GM23338 (cell line): ENCODE data around the gene DBNL. TPM values are rescaled to one million over a fixed set of nuclear protein-coding genes. Genes with fewer than 3 reads are reported as not detected.
A peak's percentile ranks its signal among the peaks of the same experiment; 100 is the strongest.

Source experiments
- ATAC-seq: fragments of 200-7000 bp; cut with Tn5 transposase; 3 replicates; pipeline ENCODE4 v1.9.1; 2020
- DNase-seq: peaks from one replicate; pipeline ENCODE4 v3.0.0-alpha.2; 2015; ENCODE audit warnings: low spot score
- H2AFZ ChIP-seq: fragments of 200-600 bp; sonication (generic); 2 replicates; pipeline ENCODE4 v1.8.0; 2016; ENCODE audit warnings: antibody characterized with exemption, mild to moderate bottlenecking, moderate library complexity
- H3F3A ChIP-seq: fragments of 200-600 bp; sonication (generic); replicated peaks from 2 replicates; pipeline ENCODE4 v1.8.0; 2017; ENCODE audit warnings: antibody characterized with exemption, mixed run types, low read depth
- H3K27ac ChIP-seq: fragments of 200-600 bp; sonication (generic); 2 replicates; pipeline ENCODE4 v1.6.1; 2016; ENCODE audit warnings: low read depth
- H3K27me3 ChIP-seq: fragments of 200-600 bp; sonication (generic); 2 replicates; pipeline ENCODE4 v1.8.0; 2016; ENCODE audit warnings: mild to moderate bottlenecking, mixed run types, moderate library complexity; ENCODE audit not compliant: insufficient read depth
- H3K36me3 ChIP-seq: fragments of 200-600 bp; sonication (generic); 2 replicates; pipeline ENCODE4 v1.8.0; 2016; ENCODE audit warnings: mild to moderate bottlenecking; ENCODE audit not compliant: insufficient read depth
- H3K4me1 ChIP-seq: fragments of 200-600 bp; sonication (generic); 2 replicates; pipeline ENCODE4 v1.8.0; 2016; ENCODE audit warnings: mild to moderate bottlenecking, moderate library complexity; ENCODE audit not compliant: insufficient read depth
- H3K4me2 ChIP-seq: fragments of 200-600 bp; sonication (generic); 2 replicates; pipeline ENCODE4 v1.7.1; 2017; ENCODE audit warnings: mixed run types
- H3K4me3 ChIP-seq: fragments of 200-600 bp; sonication (generic); 2 replicates; pipeline ENCODE4 v1.6.1; 2016; ENCODE audit warnings: mixed run types
- H3K79me2 ChIP-seq: fragments of 200-600 bp; sonication (generic); replicated peaks from 2 replicates; pipeline ENCODE4 v1.8.0; 2017; ENCODE audit warnings: mild to moderate bottlenecking; ENCODE audit not compliant: insufficient read depth
- H3K9me2 ChIP-seq: fragments of 200-600 bp; sonication (generic); 2 replicates; pipeline ENCODE4 v1.8.0; 2017; ENCODE audit not compliant: insufficient read depth
- H4K20me1 ChIP-seq: fragments of 200-600 bp; sonication (generic); replicated peaks from 2 replicates; pipeline ENCODE4 v1.8.0; 2017; ENCODE audit warnings: mild to moderate bottlenecking; ENCODE audit not compliant: insufficient read depth
- H3K27ac Mint-ChIP-seq: 2 replicates; pipeline ENCODE4 v1.8.0; 2020; ENCODE audit warnings: inconsistent platforms, mild to moderate bottlenecking, moderate library complexity, mixed read lengths
- H3K27me3 Mint-ChIP-seq: 3 replicates; pipeline ENCODE4 v1.8.0; 2022; ENCODE audit warnings: low read depth, mild to moderate bottlenecking, moderate library complexity, mixed read lengths, inconsistent platforms; ENCODE audit not compliant: insufficient read depth, poor library complexity
- H3K36me3 Mint-ChIP-seq: 3 replicates; pipeline ENCODE4 v1.8.0; 2021; ENCODE audit warnings: low read depth, mild to moderate bottlenecking, inconsistent platforms, moderate library complexity, mixed read lengths
- H3K4me1 Mint-ChIP-seq: 3 replicates; pipeline ENCODE4 v1.8.0; 2020; ENCODE audit warnings: mild to moderate bottlenecking, inconsistent platforms, mixed read lengths
- H3K4me3 Mint-ChIP-seq: 3 replicates; pipeline ENCODE4 v1.8.0; 2021; ENCODE audit warnings: moderate library complexity, mild to moderate bottlenecking, inconsistent platforms, mixed read lengths
- H3K9me3 Mint-ChIP-seq: 3 replicates; pipeline ENCODE4 v1.8.0; 2020; ENCODE audit warnings: moderate library complexity, mild to moderate bottlenecking, inconsistent platforms, mixed read lengths
- ETS1 ChIP-seq: IDR thresholded peaks from 2 replicates; pipeline ENCODE4 v1.6.1; 2016; ENCODE audit warnings: antibody characterized with exemption
- NANOG ChIP-seq: IDR thresholded peaks from 2 replicates; pipeline ENCODE4 v1.6.1; 2016; ENCODE audit warnings: antibody characterized with exemption, borderline replicate concordance
- POLR2AphosphoS5 ChIP-seq: IDR thresholded peaks from 2 replicates; pipeline ENCODE4 v1.6.1; 2016; ENCODE audit warnings: antibody characterized with exemption, low read depth
- ZNF114 ChIP-seq: fragments of 250-450 bp; sonication (Bioruptor Pico); IDR thresholded peaks from 2 replicates; pipeline ENCODE4 v1.5.0; 2020; ENCODE audit warnings: mild to moderate bottlenecking, moderate library complexity
- ZNF331 ChIP-seq: fragments of 250-450 bp; sonication (Bioruptor Pico); IDR thresholded peaks from 2 replicates; pipeline ENCODE4 v1.5.0; 2020; ENCODE audit warnings: low read depth, mild to moderate bottlenecking, moderate library complexity
- ZNF462 ChIP-seq: fragments of 250-450 bp; sonication (Bioruptor Pico); IDR thresholded peaks from 2 replicates; pipeline ENCODE4 v1.5.0; 2020; ENCODE audit warnings: mild to moderate bottlenecking, moderate library complexity
- polyA plus RNA-seq: library from polyadenylated mRNA; unstranded; fragments of >200 nt; fragmentation: Nextera tagmentation; extraction: Ambion mirVana; gene quantifications from 2 replicates; pipeline ENCODE4 v1.2.1, GENCODE V29; 2016
- total RNA-seq: library from RNA; depleted of rRNA; stranded (reverse); fragments of >200 nt; shearing (Covaris generic); gene quantifications from 2 replicates; pipeline ENCODE4 v1.2.3, GENCODE V29; 2014

DBNL gene
- total and polyA plus RNA-seq, 2 experiments from 2014 or later, result 18.1 to 49.4 TPM

GRCh38 chr7:44103566-44103922 lies 59.0 kb downstream of the DBNL start (continued):
- TF ChIP-seq ZNF462 (CRISPR knock-in tag) (no peak), ZNF114 (CRISPR knock-in tag) (no peak), NANOG (no peak), ETS1 (no peak)

- peaks cover 9% of the 10 kb centered on the region; the same call in 1 of the 2 replicates for H3K27me3 ChIP-seq
- H3K27ac Mint-ChIP-seq, result no peak within 1 kb of the TSS
- H3K36me3 Mint-ChIP-seq, result peaks cover 3% of the 10 kb centered on the region; the same call in 2 of the 3 replicates
- peak; percentile 65 for DNase-seq
- H3K9me3 Mint-ChIP-seq, result no peaks in the 10 kb centered on the region
- no peaks in the 10 kb centered on the region; the same call in 1 of the 2 replicates for H3K79me2 ChIP-seq
- peaks cover 8% of the 10 kb centered on the region; the same call in 1 of the 2 replicates for H3K4me1 ChIP-seq
- H3K36me3 ChIP-seq, result no peaks in the 10 kb centered on the region
- peak within 1 kb of the TSS; percentile 94 for H3K4me2 ChIP-seq
- peaks cover 20% of the 10 kb centered on the region for H3K4me1 Mint-ChIP-seq
- H2AFZ ChIP-seq, result peak within 1 kb of the TSS; percentile 95
- no peaks in the 10 kb centered on the region for H3F3A ChIP-seq
- peaks cover 16% of the 10 kb centered on the region for H3K27me3 Mint-ChIP-seq
- no peaks in the 10 kb centered on the region for H4K20me1 ChIP-seq
- ATAC-seq, result peak; percentile 68
- H3K9me2 ChIP-seq, result no peaks in the 10 kb centered on the region
- H3K4me3 ChIP-seq, result peak within 1 kb of the TSS; percentile 87
- no peak within 1 kb of the TSS for H3K27ac ChIP-seq
- peak within 1 kb of the TSS; percentile 78 for H3K4me3 Mint-ChIP-seq
- no peak for TF ChIP-seq ZNF462 (CRISPR knock-in tag)
- 0 out of 2 replicates have a peak, but pooled peaks have one; percentile 31 for TF ChIP-seq POLR2AphosphoS5
- no peak for TF ChIP-seq ZNF331 (CRISPR knock-in tag)
Observed at GRCh38 chr7:44103923-44104859, 59.7 kb downstream of the DBNL start, which contains the start of gene AEBP1. Gene AEBP1 (plus strand): TSS chr7:44104345. CDS start chr7:44104666, 321 bp downstream.
